ENCODE results near the gene RAB8B.
A peak's percentile ranks its signal among the peaks of the same experiment; 100 is the strongest.

RAB8B gene

GRCh38 chr15:63261311-63261710 is 71.9 kb downstream of the RAB8B start:
- Histone ChIP-seq H3K9me3 (ENCODE audit: control insufficient read depth, insufficient read depth, low read depth, low read length) (no peaks in the 10 kb centered on the region), H3K4me1 (ENCODE audit: control insufficient read depth, insufficient read depth, low read length) (peaks cover 6% of the 10 kb centered on the region), H3K27ac (ENCODE audit: extremely low read depth, low read depth, low read length) (no peak overlapping the region), H3K36me3 (ENCODE audit: control insufficient read depth in 2 of 2, insufficient read depth in 1 of 2, low read length in 2 of 2) (peaks cover 0 to 11% of the 10 kb centered on the region in 2 experiments; a peak in 2 of 3 replicates), H3K4me3 (ENCODE audit: low read depth, low read length) (no peak overlapping the region)
- ChIA-PET POLR2A (no interaction called here), CTCF (interaction anchor here (0.7 kb wide), 1 partner anchor 18 kb away, joined by 3 read pairs; no protein-coding TSS in a partner anchor)
- peak; percentile 56 for TF ChIP-seq ZNF146 (tag by site-specific recombination; IDR thresholded peaks at IDR 0.05)
- TF ChIP-seq ATF2 (tag by site-specific recombination; IDR thresholded peaks at IDR 0.05; ENCODE audit: low read depth): no peak

GRCh38 chr15:63263519-63263918 is 74.1 kb downstream of the RAB8B start:
- ChIA-PET CTCF (no interaction called here), POLR2A (no interaction called here)
- no peak overlapping the region for H3K27ac ChIP-seq (ENCODE audit: extremely low read depth, low read depth, low read length)
- TF ChIP-seq ZNF623 (tag by site-specific recombination; IDR thresholded peaks at IDR 0.05): no peak
- TF ChIP-seq ZNF501 (tag by site-specific recombination; IDR thresholded peaks at IDR 0.05): no peak
- no peak for TF ChIP-seq ZNF488 (tag by site-specific recombination; IDR thresholded peaks at IDR 0.05)
- TF ChIP-seq ZFP37 (tag by site-specific recombination; IDR thresholded peaks at IDR 0.05): no peak
- no peak for TF ChIP-seq PRDM1 (tag by site-specific recombination; IDR thresholded peaks at IDR 0.05)
- TF ChIP-seq ZSCAN23 (tag by site-specific recombination; IDR thresholded peaks at IDR 0.05): no peak
- TF ChIP-seq ZFHX2 (tag by site-specific recombination; conservative IDR thresholded peaks at IDR 0.05): no peak
- TF ChIP-seq GFI1B (tag by site-specific recombination; IDR thresholded peaks at IDR 0.05): no peak
- no peak for TF ChIP-seq ZNF561 (tag by site-specific recombination; IDR thresholded peaks at IDR 0.05; ENCODE audit: borderline replicate concordance)
- TF ChIP-seq GLI4 (tag by site-specific recombination; IDR thresholded peaks at IDR 0.05): no peak
- TF ChIP-seq ZBTB10 (tag by site-specific recombination; IDR thresholded peaks at IDR 0.05): no peak
- no peaks in the 10 kb centered on the region for H3K9me3 ChIP-seq (ENCODE audit: control insufficient read depth, insufficient read depth, low read depth, low read length)
- peaks cover 0 to 11% of the 10 kb centered on the region in 2 experiments for H3K36me3 ChIP-seq (ENCODE audit: control insufficient read depth in 2 of 2, insufficient read depth in 1 of 2, low read length in 2 of 2)
- H3K4me1 ChIP-seq (ENCODE audit: control insufficient read depth, insufficient read depth, low read length): no peaks in the 10 kb centered on the region
- H3K4me3 ChIP-seq (ENCODE audit: low read depth, low read length): no peak overlapping the region

GRCh38 chr15:63264688-63265293 is 75.4 kb downstream of the RAB8B start:
- Histone ChIP-seq H3K4me1 (ENCODE audit: control insufficient read depth, insufficient read depth, low read length) (no peaks in the 10 kb centered on the region), H3K9me3 (ENCODE audit: control insufficient read depth, insufficient read depth, low read depth, low read length) (no peaks in the 10 kb centered on the region), H3K36me3 (ENCODE audit: control insufficient read depth in 2 of 2, insufficient read depth in 1 of 2, low read length in 2 of 2) (peaks cover 0 to 11% of the 10 kb centered on the region in 2 experiments), H3K4me3 (ENCODE audit: low read depth, low read length) (no peak overlapping the region), H3K27ac (ENCODE audit: extremely low read depth, low read depth, low read length) (no peak overlapping the region)
- POLR2A ChIA-PET: no interaction called here
- CTCF ChIA-PET: interaction anchor here (0.6 kb wide), 1 partner anchor 503 kb away, joined by 3 read pairs; no protein-coding TSS in a partner anchor
- TF ChIP-seq YY2 (tag by site-specific recombination; IDR thresholded peaks at IDR 0.05) (no peak), ZNF398 (tag by site-specific recombination; IDR thresholded peaks at IDR 0.05) (no peak), ZNF37A (tag by site-specific recombination; IDR thresholded peaks at IDR 0.05) (no peak), ZNF558 (tag by site-specific recombination; IDR thresholded peaks at IDR 0.05) (no peak), ZNF174 (tag by site-specific recombination; IDR thresholded peaks at IDR 0.05) (no peak), SP3 (tag by site-specific recombination; IDR thresholded peaks at IDR 0.05) (no peak), ZNF341 (tag by site-specific recombination; IDR thresholded peaks at IDR 0.05; ENCODE audit: low read depth) (no peak), SP2 (tag by site-specific recombination; IDR thresholded peaks at IDR 0.05) (no peak), ZNF629 (tag by site-specific recombination; IDR thresholded peaks at IDR 0.05) (no peak), PATZ1 (tag by site-specific recombination; IDR thresholded peaks at IDR 0.05) (no peak), ZSCAN30 (tag by site-specific recombination; IDR thresholded peaks at IDR 0.05) (no peak)
